LNCaP clone FGC (cell line): ENCODE data around the gene DCST2.

Source experiments
- DNase-seq: peaks from one replicate; pipeline ENCODE4 v3.0.0-alpha.2; 2011; ENCODE audit warnings: low read depth
- H3K4me3 ChIP-seq: 2 replicates; pipeline ENCODE4 v1.5.1; 2011; ENCODE audit warnings: mild to moderate bottlenecking, low read depth, low read length, control low read depth
- TF ChIP-seq, protein P1 (sequence below): IDR thresholded peaks from 2 replicates; pipeline ENCODE4 v1.5.1; 2012; ENCODE audit warnings: mild to moderate bottlenecking; ENCODE audit not compliant: control insufficient read depth, insufficient read depth; ENCODE audit errors: extremely low read depth

DCST2 gene

DNA sequence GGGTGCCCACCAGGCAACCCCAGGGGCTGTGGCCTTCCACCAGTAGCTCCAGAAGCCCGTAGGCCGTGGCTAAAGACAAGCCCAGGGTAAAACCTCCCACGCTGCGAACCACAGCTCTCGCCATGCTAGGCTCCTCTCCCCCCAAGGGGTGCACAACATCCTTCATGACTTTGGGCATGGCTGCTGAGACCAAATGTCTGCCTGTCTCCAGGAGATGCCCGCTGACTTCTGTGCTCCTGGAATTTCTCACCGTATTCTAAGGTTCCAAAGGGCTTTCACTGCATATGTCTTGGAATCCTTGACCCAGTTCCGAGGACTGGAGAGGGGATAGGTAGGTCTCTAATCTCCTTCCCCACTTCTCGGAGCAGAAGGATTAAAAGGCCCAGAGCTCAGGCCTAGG lies at the start of gene DCST2, which contains the start of gene DCST1:
Gene DCST2, minus strand, starts transcription at position 258 of the 400 bp plus-strand sequence. Its CDS starts 80 bp downstream, at position 178.
Gene DCST1, plus strand, starts transcription at position 301 of the 400 bp plus-strand sequence. CDS start 213 bp downstream, outside the sequence.
- no peak for DNase-seq
- TF ChIP-seq, protein P1, sequence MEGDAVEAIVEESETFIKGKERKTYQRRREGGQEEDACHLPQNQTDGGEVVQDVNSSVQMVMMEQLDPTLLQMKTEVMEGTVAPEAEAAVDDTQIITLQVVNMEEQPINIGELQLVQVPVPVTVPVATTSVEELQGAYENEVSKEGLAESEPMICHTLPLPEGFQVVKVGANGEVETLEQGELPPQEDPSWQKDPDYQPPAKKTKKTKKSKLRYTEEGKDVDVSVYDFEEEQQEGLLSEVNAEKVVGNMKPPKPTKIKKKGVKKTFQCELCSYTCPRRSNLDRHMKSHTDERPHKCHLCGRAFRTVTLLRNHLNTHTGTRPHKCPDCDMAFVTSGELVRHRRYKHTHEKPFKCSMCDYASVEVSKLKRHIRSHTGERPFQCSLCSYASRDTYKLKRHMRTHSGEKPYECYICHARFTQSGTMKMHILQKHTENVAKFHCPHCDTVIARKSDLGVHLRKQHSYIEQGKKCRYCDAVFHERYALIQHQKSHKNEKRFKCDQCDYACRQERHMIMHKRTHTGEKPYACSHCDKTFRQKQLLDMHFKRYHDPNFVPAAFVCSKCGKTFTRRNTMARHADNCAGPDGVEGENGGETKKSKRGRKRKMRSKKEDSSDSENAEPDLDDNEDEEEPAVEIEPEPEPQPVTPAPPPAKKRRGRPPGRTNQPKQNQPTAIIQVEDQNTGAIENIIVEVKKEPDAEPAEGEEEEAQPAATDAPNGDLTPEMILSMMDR: no peak
- no peak within 1 kb of the TSS for H3K4me3 ChIP-seq

DNA sequence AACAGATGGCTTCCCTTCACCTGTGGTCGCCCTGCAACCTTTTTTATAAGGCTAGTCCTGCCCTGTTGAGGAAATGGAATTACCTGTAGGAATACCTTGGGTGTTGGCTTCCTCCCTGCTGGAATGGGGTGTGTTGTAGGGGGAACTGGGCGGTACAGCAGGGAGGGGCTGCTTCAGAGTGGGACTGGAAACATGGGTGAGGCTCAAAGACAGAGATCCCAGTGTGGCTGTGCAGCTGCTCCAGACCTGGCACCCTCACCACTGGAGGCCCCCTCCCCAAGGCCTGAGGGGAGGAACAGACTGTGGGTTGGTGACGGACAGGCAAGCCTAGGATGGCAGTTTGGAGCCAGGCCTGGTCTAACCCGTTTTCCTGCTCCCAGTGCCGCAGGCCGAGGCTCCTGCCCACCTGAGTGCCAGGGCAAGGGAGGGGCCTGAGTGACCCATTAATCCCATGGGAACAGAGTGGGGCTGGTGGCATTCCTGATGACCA lies 49.5 kb upstream of the DCST2 start:
- DNase-seq: peak; percentile 63
- TF ChIP-seq, protein P1: no peak
- H3K4me3 ChIP-seq: peak overlapping the region; percentile 27

DNA sequence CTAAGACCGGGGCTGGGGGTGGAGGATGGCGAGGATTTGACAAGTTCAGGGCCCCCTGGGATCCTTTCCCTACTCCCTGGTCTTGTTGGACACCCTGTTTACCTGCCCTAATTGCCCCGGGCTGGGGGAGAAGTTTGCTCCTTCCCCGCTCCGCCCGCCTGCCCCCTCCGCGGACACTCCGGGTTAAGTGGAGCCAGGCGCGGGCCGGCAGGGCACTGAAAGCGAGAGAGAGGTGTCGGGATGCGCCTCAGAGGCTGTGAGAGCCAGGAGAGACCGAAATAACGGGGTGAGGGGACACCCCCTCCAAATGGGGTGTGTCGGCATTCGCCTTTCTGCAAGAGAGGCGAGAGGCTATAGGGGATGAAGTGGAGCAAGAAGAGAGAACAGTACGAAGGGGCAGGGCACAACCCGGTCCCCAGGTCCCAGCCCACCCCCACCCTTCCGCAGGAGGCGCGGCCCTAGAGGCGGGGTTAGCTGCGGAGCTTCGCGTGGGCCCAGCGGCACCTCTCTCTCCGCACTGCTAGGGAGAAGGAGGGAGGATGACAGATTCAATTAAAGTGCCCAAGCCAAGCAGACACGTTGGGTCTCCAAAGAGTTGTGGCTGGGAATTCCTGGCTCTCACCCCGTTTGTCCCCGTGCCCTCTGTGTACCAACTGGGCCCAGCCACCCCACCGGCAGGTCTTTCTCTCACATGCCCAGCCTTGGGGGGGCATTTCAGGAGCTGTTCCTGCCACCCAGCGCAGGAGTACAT lies 48.9 kb upstream of the DCST2 start:
- H3K4me3 ChIP-seq: peak overlapping the region; percentile 27
- TF ChIP-seq, protein P1: no peak
- no peak for DNase-seq

DNA sequence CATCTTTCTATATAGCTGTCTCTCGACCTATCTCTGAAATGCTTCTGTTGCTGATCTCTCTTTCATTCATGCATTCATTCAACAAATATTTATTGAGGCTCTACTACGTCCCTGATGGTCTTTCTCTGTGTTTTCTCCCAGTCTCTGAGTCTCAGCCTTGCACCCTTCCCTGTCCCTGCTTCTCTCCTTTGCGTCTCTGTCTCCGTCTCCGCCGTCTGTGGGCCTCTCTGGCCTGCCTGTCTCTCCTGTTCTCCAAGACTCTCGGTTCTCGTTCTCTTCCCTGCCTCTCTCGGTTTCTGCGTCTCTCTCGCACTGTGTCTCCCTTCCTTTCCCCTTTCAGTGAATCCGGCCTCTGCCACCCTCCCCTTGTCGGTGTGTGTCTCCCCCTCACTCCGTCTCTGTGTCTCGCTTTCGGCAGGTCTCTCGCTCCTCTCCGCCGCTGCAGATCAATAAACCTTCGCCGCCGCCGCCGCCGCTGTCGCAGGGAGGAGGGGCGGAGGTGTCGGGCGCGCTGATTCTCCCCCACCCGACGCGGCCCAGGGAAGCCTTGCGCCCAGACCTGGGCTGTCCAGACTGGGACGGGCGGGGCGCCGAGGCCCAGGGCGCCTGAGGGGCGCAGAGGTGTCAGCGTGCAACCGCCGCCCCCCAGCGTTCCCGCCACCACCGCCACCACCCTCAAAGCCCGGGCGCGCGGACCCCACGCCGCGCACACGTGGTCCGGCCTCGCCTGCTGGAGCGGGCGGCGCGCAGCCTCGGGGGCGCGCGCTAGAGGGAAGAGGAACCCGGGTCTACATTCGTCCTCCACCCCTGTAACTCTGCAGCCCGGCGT lies 48.1 kb upstream of the DCST2 start:
- no peak for DNase-seq
- TF ChIP-seq, protein P1: no peak
- H3K4me3 ChIP-seq: peak overlapping the region; percentile 65

DNA sequence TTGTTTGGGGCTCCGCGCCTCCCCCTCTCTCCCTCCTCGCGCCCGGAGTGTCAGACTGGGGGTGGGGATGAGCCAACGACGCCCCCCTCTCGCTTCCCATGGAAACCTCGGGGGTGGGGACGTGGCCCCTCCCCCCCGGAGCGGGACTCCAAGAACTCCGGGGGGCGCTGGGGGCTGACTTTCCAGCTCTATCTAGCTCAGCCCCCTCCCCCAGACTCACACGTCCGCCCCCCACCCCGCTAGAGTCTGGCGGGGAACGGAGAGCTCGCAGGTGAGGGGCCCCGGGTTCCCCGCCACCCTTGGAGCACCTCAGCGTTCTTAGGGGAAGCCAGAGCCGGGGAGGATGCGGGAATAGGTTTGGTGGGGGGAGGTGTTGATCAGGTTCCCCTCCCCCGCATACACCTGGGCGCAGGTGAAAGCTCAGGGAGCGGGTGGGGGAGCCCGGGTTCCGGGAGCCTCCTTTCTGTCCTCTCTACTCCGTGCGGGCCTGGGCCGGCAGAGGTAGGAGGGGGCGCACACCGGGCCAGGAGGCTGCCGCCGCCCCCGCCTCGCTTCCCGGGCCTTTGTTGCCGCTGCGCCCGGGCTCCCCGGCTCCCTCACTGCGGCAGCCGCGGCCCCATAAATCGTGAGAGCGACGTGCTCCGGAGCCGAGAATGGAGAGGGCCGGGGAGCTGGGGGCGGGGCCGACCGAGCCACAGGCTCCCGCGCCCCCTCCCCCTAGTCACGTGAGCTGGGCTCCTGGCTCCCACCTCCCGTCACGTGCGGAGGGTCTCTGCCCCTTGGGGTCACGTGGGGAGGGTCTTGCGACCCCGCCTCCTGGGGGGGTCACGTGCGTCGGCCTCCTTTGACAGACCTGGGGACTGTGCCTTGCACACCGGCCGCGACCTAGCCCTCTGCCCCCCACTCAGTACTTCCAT lies 47.0 kb upstream of the DCST2 start:
- H3K4me3 ChIP-seq: peak overlapping the region; percentile 65
- TF ChIP-seq, protein P1: no peak
- DNase-seq: no peak

DNA sequence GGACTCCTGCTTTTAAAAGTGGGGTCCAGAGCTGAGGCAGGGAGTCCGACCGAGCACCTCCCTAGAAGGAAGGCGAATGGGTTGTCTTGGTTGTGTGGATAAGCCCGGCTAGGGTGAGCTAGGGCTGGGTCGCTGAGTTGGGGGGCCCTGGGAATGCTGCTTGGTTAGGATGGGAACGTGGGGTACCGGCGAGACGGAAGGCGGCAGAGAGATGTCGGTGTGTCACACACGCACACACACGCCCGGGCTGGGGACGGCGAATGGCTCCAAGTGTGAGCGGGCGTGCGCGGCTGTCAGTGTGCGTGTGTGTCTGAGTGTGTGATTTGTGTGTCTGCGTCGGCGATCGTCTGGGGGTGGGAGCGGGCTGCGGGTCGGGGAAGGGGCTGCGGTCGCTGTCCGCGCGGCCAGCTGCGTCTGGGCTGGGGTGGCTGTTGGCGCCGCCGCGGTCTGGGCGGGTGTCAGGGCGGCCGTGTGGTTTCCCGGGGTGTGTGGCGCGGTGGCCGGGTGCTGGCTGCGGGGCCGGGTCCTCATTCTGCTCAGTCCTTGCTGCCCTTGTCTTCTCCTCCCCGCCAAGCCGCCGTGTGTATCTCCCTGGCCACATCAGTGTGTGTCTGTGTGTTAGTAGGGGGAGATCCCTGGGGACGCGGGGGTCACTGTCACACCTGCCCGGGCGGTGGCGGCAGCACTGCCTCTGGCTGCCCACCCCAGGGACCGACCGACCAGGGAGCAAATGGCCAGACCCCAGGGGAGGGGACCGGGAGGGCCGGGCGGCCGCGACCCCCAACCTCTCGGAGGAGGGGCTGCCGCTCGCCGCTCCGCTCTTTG lies 46.1 kb upstream of the DCST2 start:
- TF ChIP-seq, protein P1: no peak
- no peak for DNase-seq
- peak overlapping the region; percentile 65 for H3K4me3 ChIP-seq
